A549 treated with AZD9567 at 1 μM for 4 hours (cell line): ENCODE measurements around the gene LAMC3. TPM values are rescaled to one million over a fixed set of nuclear protein-coding genes. Genes with fewer than 3 reads are reported as not detected.

Experiments used
- total RNA-seq: library from RNA; stranded (reverse); fragments of 200-300 nt; extraction: Qiagen RNA extraction; gene quantifications from 5 replicates; pipeline ENCODE4 v1.2.3, GENCODE V29; 2022; ENCODE audit not compliant: insufficient read depth

The LAMC3 gene
- 1.3 to 2.6 TPM (median 2.2 TPM) in 5 replicates for total RNA-seq

DNA sequence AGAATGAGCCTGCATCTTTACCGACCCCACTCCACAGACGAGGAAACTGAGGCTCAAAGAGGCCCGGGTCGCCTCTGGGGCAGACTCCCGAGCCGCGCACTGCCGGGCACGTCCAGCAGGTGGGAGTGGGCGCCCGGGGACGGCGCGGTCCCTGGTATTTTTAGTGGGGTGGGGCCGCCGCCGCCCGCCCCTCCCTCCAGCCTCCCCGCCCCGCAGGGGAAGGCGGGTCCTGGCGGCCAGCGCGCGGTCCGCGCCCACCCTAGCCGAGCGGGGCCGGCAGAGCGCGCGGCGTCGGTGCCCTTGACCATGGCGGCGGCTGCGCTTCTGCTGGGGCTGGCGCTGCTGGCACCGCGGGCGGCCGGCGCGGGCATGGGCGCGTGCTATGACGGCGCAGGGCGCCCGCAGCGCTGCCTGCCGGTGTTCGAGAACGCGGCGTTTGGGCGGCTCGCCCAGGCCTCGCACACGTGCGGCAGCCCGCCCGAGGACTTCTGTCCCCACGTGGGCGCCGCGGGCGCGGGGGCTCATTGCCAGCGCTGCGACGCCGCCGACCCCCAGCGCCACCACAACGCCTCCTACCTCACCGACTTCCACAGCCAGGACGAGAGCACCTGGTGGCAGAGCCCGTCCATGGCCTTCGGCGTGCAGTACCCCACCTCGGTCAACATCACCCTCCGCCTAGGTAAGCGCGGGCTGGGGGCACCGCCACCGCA is at the start of gene LAMC3:
LAMC3 (plus strand) TSS at position 266 of the 710 bp plus-strand sequence; CDS start at position 307, 41 bp downstream.

DNA sequence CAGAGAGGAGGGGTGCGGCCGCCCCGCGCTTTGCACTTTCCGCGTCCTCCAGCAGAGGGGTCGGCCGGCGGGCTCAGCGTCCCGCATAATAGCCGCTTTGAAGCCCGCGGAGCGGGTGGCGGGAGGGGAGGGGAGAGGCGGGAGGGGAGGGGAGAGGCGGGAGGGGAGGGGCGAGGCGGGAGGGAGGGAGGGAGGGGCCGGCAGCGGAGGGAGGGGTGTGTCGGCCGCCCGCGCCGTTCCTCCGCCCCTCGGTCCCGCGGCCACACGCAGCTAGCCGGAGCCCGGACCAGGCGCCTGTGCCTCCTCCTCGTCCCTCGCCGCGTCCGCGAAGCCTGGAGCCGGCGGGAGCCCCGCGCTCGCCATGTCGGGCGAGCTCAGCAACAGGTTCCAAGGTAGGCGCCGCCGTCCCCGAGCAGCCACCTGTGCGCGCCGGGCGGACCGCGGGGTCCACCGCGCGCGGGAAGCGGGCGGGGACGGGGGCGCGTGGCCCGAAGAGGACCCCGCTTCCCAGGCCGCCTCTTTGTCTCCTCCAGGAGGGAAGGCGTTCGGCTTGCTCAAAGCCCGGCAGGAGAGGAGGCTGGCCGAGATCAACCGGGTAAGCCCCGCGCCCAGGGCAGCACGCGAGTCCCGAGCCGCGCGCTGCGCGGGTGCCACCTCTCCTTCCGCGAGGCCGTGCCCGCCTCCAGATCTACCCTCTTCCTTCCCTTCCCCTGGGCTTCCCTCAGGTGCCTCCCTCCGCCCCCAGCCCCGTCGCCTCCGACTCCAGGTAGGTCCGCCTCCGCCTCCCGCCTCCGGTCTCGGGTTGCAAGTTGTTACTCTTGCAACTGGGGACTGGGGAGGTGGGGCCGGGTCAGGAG is 87.5 kb downstream of the LAMC3 start, which contains the start of gene AIF1L:
AIF1L (plus strand) TSS at position 263 of the 857 bp plus-strand sequence; CDS start at position 362, 99 bp downstream.

DNA sequence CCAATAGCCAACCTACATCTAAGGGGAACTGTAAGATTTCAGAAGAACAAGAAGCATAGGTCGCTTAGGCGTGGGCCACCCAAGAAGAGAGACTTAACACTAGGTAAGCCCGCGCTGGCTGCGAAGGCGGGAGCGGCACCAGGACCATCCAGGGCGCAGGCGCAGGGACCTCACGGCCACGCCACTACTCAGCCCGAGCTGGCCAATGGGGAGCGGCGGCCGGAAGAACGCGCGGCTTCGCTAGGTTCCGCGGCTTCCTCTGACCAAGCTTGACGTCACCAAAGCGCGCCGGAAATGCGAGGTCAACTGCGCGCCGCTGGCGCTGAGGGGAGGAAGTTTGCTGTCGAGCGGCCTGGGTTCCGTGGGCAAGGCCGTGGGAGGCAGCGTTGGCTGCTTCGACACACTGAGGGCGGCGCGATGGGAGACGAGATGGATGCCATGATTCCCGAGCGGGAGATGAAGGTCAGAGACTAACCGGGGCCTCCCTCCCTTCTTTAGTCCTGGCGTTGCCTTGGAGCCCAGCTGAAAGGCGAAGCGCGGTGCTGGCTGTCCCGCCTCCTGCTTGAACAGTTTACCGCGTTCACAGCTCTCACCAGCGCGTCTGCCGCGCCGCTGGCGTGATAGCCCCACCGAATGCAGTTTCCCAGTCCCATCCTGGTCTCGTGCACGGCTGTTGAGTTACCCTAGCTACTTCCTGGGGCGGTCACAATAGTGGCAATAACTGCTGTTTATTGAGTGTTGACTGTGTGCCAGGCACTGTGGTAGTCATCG is 116.5 kb downstream of the LAMC3 start, which contains the start of gene NUP214:
NUP214 (plus strand) TSS at position 299 of the 771 bp plus-strand sequence; CDS start at position 418, 119 bp downstream.

Other genes with a start within 250 kb of the LAMC3 start
- 37.3 to 49.4 TPM (median 46.5 TPM) in 5 replicates for gene ABL1, start 173.9 kb upstream of the LAMC3 start, total RNA-seq
- not detected in 5 replicates for gene QRFP, start 112.4 kb upstream of the LAMC3 start, total RNA-seq
- 10.5 to 15.5 TPM (median 12.2 TPM) in 5 replicates for gene FIBCD1, start 69.9 kb upstream of the LAMC3 start, total RNA-seq
- gene AIF1L, start 87.4 kb downstream of the LAMC3 start, total RNA-seq = 1.4 to 2.4 TPM (median 1.5 TPM) in 5 replicates
- gene NUP214, start 116.4 kb downstream of the LAMC3 start, total RNA-seq = 22.2 to 45.2 TPM (median 22.9 TPM) in 5 replicates